ENCODE data around the gene SHB.

Gene SHB

GRCh38 chr9:38001430-38001829, 67.6 kb downstream of the SHB start:
- DNase-seq = no peak

GRCh38 chr9:38000735-38001134, 68.3 kb downstream of the SHB start:
- no peak for DNase-seq

DNA sequence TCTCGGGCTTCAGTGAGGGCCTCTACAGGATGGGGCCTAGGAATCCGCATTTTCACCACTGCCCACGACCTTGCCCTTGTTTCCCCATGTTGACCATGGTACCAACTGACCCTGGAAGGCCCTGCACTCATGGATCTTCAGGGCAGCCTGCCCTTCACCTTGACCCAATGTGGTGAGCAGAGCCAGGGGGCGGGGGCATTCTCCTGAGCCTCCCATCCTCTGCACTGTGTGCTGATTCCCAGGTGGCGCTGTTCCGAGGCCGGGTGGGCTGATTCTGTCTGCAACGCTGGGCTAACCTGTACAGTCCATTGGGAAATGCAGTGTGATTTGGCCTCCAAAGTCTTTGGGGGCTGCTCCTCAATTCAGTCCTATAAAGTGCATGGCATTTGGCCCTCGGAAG, 68.7 kb downstream of the SHB start:
- DNase-seq = no peak

DNA sequence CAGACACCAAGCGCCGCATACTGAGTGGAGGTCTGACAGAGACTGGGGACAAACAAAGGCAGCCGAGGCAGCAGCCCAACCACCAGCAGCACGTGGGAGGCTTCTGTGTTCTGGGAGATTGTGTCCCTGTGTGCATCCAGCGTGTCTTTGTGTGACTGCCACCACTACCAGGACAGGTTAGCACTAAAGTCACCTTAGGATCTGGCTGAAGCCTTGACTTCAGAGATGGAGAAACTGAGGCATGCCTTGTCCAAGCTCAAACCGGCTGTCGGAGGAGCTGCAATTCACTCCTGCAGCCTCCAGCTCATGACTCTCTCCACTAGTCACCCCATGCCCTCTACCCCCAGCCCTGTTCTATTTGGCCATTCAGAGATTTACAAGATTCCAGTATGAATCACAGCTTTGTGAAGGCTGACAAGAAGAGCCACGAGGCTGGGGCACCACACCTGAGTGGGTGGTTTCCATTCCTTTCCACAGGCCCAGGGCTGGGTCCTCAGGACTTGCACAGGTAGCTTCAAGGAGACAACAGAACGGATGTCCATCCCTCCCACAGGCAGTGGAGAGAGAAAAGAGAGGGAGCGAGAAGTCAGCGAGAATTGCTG, 69.3 kb downstream of the SHB start:
- DNase-seq = no peak

GRCh38 chr9:37998881-37999587, 70.0 kb downstream of the SHB start:
- no peak for DNase-seq

DNA sequence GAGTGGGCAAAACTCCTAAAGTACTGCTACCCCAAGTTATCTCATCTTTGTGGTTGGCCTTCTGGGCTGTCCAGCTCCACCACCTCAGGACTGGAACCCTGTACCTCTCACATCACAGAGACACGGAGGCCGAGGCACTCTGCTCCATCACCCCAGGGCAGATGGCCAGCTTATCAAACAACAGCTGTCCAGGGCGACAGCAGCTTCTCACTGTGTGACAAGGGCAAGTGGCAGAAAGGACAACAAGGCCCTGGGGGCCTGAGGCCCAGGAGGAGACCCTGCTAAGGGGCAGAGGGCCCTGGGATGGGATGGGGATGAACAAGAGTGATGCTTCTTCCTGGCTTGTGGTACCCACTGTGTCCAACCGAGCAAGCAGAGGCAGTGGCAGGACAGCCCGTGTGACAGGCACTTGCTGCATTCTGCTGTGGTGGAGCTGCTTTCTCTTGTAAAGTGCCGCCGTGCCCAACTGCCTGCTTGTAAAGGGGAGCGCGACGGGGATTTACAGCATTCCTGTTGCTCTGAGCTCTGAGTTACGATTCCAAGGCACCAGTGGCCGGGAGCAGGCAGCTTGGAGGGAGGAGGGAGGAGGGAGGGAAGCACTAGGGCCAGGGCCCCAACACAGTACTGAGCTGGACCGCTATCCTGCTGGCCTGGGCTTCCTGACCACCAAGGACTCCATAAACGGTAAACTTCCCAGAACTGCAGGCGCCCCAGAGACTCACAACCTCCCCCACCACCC, 71.2 kb downstream of the SHB start:
- DNase-seq = no peak

- no peak for DNase-seq
These were observed 72.2 kb downstream of the SHB start for GRCh38 chr9:37996819-37997217.

DNA sequence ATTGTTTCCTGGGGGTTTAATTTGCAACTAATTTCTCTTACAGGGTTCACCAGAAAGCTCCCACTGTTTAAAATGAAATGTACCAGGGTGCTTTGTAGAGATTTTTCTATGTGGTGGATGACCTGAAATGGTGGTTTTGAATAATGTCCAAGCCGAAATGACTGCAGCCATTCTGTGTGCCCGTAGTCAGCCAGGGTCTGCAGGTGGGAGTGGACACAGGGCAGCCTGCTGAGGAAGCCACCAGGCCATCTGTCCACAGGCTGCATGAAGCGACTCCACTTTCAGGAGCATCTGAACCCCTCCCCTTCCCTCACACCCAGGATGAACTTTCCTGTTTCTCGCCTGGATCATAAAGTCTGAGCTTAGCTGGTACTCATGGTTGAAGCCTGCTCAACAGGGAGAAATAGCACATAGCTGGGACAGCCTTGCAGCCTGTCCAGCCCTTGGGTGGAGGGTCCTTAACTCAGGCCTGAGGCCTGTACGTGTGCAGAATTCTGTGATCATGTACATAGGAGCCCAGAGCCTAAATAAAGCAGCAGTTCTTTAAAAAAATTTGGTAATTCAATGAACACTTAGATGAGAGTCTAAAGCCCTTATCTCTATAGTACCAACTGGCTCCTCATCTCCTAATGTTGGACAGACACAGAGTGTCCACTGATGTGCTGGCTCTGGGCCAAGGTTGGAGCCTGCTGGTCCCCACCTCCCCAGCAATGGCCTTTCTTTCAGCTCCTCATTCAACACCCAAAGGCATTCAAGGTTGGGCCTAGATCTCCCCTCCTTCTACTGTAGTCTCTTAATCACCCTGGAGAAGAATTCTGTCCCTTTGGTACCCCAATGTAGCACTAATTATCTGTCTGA, 72.8 kb downstream of the SHB start:
- DNase-seq = no peak

DNA sequence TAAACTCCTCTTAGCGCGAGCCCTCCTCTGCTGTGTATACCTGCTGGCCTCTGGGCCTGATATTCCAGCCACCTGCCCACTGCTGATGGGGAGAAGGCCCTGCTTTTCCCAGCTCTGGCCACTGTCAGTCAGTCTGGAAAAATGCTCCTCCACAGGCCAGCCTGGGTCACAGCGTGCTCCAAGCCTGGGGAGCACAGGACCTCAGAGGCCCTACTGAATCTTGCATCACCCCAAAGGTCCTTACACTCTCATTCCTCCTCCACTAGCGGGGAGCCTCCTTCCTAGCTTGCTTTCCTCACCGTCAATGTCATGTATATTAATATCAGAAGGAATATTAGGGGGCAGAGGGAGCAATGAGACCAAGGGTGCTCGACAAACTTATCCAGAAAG, 73.7 kb downstream of the SHB start:
- DNase-seq = no peak

DNA sequence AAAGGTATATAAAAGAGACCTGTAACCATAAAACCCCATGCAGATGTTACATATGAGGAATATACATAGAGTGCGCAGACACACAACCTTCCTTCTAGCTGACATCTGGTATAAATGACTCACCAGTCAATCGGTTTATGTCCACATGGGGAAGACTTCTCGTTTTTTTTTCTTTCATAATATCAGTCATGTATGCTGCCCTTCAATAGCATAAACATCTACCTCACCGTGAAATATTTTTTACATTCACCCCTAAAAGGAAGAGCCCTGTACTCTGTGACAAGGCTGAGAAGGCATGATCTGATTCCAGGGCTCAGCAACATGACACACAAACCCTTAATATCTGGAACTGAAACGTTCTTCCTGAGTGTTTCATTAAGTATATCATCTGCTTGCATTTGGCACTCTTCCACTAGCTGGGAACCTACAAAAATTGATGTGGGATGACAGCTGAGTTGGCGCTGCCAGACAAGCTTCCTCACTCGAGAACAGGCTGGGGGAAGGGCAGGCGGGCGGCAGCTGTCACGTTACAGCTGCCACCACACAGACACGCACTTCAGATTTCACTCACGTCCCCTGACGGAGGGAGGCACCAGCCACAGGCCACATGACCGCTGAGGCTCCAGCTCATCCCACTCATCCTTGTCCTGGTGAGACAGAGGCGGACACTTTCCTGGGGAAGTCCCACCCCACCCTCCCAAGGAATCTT, 74.2 kb downstream of the SHB start:
- no peak for DNase-seq

GRCh38 chr9:37992924-37993349, 76.1 kb downstream of the SHB start:
- no peak for DNase-seq

DNA sequence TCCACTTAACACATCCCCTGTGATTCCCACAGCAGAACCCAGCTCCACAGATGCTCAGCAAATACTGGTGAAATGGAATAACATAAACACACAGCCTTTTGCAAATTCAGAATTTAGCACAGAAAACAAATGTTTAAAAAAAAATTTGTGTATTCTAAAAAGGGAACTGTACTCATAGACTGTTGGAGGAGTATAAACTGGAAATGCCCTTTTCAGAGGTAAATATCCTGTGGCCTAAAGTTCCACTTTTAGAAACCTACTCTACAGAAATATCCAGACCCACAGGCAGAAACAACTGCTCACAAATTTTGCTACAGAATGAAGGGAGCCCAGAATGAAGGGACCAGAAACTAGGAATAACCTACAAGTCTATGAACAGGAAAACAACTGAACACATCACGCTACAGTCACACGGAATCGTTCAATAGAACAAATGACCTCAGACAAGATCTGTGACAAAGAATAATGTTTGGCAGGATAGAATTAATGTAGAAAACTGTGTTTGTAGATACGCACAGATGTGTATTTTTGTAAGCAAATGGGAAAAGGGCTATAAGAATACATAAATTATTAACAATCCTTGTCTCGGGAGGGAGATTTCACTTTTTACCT, 78.5 kb downstream of the SHB start:
- no peak for DNase-seq

GRCh38 chr9:37989701-37990100, 79.3 kb downstream of the SHB start:
- no peak for DNase-seq

- no peak for DNase-seq
These were observed 80.4 kb downstream of the SHB start for GRCh38 chr9:37988602-37989001.

GRCh38 chr9:37988041-37988440, 81.0 kb downstream of the SHB start:
- DNase-seq = no peak

DNA sequence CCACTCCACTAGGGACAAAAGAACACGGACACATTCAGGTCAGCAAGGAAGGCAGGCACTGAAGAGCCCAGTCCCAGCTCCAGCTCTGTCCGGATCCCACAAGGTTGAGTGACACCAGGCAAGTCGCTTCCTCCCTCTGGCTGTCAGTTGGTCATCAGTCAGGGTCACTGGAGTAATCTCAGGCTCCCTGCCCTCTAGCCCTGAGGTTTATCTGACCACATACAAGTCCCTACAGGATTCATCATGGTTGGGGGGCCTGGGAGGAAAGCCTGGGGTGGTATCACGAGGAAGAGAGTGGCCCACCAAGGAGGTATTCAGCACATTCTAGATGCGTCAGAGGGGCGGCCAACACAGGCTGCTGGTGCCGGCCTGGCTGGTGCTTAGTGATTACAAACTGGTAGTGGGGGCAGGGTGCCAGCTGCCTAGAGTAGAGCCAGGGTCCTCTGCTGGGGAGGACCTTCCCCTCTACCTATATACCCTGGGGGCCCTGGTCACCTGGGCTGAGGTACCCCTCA, 81.5 kb downstream of the SHB start:
- DNase-seq = no peak

DNA sequence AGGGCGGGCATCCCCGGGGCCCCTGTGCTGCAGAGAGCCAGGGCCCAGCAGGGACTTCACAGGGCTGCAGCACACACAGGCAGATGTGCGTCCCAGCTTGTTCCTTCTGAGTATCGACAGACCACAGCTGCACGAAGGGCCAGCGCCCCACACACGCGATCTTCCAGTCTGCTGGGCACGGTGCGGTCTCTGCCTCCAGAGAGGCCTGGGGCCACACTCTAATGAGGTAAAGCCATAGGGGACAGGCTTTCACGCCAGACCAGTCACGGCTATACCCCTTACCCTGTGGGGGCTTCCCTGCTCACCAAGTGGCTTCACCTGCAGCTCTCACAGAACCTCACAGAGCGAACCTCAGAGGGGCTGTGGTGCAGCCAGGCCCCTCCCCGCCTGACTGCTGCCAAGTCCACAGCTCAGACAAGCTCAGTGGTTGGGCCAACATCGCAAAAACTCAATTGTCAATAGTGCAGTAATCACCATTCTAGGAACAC, 82.2 kb downstream of the SHB start:
- no peak for DNase-seq

- DNase-seq = no peak
These were observed 83.0 kb downstream of the SHB start for GRCh38 chr9:37986001-37986400.

DNA sequence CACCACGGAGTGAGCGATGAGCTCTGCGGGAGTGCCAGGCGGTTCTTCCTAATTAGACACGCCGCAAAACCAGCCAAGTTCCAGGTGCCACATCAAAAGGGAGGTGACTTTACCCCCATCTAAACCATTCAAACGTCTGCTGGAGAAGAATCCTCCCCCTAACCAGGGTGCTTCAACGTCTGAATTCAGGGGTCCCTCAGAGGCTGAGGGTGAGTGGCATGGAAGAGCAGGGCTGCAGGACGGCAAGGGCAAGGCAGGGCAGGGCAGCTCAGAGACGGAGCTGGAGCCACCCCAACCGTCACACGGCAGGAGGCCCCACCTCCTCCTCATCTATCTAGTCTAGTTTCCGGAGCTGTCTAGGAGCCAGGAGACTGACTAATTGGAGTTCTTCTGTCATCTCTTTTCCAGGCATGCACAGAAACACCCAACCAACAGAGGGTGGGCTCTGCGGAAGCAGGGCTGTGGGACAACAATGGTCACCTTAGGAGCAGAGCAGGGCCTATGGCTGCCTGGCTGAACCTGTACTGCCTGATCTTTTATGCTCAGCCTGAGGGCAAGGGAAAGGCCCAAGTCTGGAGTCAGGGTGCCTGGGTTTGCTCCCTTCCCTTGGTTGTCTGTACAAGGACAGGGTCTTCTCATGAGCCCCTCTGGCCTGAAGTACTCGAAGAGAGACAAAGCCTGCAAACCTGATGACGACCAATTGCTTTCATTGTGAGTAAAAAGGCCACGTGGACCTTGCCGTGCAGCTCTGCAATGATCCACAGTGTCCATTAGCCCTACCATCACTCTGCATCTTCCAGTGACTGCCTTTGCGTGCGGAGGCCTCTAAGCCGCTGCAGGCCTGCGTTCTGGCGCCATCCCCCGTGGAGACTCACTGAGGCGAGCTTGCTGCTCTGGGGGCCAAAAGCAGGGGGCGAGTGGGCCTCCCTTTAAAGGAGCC, 84.1 kb downstream of the SHB start:
- DNase-seq = no peak

DNA sequence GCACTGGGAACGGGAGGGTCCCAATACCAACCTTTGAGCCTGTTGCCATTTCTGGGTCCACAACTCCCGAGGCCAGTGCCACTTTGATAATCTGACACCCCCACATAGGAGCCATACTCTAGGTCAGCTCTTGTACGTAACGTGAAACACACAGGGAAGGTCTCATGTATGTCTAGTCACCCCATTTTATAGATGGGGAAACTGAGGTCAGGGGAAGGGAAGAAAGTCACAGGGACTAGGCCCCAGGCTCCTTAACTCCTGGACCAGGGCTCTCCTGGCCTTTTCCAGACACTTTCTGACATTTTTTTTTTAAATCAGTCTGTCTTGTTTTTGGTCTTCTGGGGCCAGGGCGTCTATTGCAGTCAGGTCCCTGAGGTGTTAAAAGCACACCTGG, 84.8 kb downstream of the SHB start:
- no peak for DNase-seq

Measured in NCI-H1930 (cell line).